NCI-H2081 (cell line): Measurements from ENCODE around the gene PAFAH1B2.
"Not testable (repeated sequence)": the region's sequence is repeated elsewhere in the genome, so short reads cannot be mapped to it uniquely, and the experiment has no call there.

Experiments
- DNase-seq, 2 experiments: peaks; one replicate each; lab custom pipeline; 2025; lab: John Stamatoyannopoulos, UW

Gene PAFAH1B2

DNA sequence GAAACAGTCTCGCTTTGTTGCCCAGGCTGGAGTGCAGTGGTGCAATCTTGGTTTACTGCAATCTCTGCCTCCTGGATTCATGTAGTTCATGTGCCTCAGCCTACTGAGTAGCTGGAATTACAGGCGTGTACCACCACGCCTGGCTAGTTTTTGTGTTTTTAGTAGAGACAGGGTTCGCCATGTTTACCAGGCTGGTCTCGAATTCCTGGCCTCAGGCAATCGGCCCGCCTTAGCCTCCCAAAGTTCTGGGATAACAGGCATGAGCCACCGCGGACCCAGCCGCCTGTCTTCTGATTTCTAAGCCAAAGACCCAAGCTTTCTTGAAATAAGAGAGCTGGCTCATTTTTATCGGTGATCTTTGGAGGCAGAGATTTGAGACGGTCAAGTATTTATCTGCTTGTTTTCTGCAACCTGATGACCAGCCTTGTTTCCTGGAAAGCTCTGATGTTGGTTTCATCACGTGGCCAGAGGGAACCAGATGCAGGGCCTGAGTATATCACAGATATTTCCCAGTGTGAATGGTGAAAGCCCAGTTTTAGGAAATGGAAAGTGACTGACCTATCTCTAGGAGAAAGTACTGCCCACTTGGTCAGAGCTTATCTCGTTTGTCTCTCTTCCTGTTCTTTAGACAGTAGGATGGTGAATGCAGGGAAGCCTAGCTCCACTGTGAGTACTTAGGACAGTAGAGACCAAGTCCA is 28.8 kb downstream of the PAFAH1B2 start:
- DNase-seq, result no peak

DNA sequence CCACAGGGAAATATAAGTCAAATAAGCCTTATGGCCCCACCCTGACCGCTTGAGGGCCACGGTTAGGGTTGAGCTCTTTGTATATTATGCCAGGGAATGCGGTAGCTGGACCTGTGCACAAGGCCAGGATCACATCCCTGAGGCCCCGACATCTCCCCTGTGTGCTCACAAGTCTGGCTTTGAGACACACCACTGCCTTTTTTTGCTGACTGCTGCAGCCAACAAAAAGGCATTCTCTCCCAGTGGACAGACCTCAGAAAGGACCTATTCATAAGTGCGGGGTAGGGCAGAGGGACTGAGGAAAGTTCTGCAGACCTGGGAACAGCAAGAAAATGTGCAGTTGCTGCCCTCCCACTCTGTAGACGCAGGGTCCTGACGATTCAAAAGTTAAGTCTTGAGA is 31.0 kb downstream of the PAFAH1B2 start:
- DNase-seq, result no peak

DNA sequence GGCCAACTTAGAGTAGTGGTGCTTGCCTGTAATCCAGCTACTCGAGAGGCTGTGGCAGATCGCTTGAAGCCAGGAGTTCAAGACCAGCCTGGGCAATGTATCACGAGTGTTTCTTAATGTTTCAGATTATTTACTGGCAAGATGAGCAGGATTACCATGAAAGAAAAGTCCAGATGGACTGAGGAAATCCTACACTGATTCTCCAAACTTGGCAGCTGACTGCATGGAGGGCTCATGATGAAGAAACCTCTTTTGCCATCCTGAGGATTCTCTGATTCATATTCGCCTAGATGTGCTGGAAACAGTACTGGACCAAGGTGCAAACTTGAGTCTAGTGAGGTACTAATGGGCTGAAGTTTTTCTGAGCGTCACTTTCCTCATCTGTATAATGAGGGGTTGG is 31.7 kb downstream of the PAFAH1B2 start:
- DNase-seq, result no peak

DNA sequence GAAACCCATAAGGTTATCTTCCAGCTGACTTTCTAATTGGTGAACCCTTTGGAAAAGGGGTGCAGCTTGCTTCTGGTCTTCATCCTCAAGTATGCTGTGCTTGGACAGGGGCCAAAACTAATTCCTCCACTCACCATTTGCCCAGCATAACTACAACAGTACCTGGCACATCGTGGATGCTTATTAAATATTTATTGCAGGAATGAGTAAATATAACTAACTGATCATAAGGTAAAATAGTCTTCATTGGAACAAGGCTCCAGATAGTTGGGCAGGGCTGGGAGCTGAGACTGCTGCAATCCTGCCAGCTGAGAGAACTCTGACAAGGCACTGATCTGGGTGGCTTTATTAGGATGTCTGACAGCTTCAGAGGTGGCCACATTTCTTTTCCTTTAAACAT is 32.1 kb downstream of the PAFAH1B2 start:
- DNase-seq, result no peak

DNA sequence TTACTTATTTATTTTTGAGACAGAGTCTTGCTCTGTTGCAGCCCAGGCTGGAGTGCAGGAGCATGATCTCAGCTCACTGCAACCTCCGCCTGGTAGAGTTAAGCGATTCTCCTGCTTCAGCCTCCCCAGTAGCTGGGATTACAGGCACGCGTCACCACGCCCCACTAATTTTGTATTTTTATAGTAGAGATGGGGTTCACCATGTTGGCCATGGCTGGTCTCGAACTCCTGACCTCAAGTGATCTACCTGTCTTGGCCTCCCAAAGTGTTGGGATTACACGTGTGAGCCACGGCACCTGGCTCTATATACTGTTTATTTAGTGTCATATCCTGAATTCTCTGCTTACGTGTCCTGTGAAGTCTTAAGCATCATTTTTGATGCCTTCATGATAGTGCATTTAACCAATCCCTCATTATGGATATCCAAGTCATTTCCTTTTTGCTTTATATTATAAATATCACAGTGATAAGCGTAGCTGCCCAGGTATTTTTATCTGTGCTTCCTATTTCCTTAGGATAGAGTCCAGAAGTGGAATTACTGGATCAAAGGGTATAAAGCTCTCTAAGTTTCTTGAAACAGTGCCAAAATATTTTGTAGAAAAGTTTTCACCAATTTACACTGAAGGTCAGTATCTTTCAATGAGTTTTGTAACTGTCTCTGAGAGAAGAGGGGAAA is 33.6 kb downstream of the PAFAH1B2 start:
- no peak for DNase-seq

DNA sequence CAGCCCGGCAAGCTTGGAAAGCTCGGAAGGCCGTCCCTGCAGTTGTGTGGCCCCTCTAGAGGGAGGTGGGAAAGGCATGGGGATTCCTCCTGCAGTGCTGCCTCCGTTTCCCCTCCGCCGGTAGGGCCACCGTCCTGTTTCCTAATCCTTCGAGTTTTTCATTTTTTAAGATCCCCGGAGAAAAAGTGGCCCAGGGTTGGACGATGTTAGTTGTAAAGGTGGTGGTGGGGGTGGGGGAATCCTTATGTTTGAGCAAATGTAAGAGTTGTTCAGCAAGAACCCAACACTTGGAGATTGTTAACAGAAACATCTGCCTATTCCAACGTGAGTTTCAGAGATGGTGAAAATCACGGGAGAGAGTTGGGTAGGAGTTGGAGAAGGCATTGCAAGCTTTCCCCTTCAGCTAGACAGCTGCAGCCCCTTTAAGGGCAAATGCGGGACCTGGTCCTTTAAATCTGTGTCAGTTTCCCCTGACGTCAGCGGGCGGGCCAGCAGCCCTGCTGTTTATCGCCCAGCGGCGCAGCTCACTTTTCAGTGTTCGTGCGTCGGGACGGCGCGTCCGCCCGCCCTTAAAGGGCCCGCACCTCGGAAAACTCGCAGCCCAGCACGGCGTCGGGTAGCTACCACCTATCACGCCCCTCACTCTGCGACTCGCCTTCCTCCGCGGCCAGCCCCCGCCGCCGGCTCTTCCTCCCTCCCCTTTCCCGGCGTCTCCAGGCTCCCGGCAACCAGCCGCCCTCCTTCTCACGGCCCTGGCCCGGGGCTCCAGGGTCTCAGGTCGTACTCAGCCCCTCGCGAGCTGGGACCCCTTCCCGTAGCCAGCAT is 34.3 kb downstream of the PAFAH1B2 start, which contains the start of gene SIDT2:
SIDT2 (plus strand) TSS at position 534 of the 825 bp plus-strand sequence. CDS start 521 bp downstream, outside the sequence.
- DNase-seq, result peak; percentile 86 to 92

DNA sequence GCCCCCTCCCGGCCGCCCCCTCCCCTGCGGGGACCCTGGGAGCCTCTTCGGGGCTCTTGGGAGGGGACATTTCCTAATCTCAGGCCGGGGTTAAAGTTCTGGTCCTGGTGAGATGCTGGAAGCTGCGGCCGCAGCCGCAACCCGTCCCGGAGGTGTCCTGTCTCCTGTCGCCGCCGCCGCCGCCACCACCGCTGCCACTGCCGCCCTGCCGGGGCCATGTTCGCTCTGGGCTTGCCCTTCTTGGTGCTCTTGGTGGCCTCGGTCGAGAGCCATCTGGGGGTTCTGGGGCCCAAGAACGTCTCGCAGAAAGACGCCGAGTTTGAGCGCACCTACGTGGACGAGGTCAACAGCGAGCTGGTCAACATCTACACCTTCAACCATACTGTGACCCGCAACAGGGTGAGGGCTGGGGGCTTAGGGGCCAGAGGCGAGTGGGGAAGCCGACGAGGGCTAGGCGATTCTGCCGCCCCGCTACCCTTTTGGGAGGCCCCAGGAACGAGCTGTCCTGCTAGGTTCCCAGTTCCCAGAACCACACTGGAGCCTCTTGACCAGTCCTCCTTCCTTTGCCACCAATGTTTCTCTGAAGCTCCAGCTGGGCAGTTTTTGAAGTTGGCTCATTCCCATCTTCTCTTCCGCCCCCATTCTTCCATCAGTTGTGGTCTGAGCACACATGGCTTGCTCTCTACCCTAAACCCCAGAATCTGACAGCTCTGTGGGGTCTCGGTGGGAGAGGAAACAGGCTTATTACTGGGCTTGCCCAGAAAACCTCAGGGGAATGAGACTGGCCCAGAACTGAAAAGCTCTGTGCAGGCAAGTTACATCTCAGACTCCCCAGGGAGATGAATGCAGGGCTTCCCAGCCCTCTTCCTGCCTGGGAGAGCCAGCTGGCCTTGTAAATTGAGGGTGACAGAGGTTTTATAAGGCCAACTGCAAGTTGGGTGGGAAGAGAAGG is 35.2 kb downstream of the PAFAH1B2 start:
- peak in 1 of 2 experiments; percentile 41 for DNase-seq

DNA sequence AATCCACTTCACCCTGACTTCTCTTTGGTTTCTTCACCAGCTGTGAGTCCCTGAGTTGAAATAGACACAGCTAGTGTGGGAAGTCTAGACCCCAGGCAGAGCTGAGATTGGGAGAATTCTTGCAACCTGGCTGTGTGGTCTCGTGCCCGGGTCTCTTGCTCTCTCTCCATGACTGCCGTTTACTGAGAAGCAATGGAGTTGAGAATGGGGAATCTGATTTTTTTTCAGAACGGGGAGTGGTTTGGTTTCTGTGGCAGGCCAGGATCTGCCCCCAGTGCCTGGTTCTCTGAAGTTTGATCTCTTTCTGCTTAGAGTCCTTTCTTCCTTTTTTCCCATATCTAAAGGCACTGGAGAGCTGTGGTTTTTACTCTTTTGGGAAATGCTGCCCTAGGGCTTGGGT is 35.9 kb downstream of the PAFAH1B2 start:
- no peak for DNase-seq

DNA sequence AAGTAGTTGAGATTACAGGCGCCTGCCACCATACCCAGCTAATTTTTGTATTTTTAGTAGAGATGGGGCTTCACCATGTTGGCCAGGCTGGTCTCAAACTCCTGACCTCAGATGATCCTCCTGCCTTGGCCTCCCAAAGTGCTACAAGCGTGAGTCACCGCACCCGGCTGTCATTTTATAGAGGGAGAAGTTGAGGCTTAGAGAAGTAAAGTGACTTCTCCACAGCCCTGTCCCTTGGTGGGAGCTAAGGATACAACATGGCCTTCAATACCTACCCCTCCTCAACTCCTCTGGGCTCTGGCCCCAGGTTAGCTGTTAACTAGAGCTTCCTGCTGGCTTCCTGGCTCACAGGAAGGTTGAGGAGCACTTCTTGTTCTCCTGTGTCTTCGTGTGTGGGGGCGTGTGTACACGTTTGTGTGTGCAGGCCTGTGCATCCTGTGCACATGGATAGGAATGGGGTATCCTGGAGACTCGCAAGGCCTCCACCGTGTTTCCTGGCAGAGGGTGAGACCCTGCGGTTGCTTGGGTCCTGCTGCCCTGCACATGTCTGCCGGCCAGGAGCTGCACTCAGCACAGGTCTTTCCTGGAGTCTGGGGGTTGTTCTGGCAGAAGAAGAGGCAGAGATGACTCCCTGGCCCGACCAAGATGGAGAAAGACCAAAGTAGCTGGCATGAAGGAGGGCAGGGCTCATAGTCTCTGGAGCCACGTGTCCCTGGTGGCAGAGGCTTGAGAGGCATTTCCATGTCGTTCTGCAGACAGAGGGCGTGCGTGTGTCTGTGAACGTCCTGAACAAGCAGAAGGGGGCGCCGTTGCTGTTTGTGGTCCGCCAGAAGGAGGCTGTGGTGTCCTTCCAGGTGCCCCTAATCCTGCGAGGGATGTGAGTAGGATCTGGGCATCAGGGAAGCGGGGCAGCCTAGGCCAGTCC is 36.8 kb downstream of the PAFAH1B2 start:
- peak; percentile 12 to 21 for DNase-seq

DNA sequence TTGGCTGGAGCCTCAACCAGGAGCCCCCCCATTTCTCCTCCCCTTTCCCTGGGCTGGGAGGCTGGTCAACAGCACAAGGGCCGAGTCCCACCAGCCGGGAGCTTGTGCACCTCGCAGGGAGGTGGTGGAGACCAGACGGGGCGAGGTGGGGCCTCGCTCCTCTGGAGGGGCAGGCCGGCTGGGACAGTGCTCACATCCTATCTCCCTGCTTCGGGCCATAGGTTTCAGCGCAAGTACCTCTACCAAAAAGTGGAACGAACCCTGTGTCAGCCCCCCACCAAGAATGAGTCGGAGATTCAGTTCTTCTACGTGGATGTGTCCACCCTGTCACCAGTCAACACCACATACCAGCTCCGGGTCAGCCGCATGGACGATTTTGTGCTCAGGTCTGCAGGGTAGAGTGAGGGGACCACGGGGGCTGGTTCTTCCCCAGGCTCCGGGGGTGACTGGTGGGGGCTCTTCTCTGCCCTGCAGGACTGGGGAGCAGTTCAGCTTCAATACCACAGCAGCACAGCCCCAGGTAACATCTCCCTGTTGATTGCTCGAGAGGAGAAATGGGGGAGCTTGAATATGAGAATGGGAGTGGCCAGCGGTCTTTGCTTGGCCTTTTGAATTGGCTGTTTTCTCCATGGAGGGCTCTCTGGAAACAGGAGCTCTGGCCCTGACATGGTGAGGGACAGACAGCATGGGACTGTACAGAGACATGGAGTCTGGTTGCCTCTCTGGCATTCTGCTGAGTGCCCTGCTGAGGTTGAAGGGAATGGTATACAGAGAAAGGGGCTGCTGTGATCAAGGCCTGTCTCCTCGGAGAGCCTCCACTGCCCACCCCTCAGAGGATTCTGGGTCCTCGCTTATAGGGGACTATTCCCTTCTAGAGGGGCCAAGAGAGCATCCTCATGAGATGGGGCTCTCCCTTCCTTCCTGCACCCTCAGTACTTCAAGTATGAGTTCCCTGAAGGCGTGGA is 37.8 kb downstream of the PAFAH1B2 start:
- no peak for DNase-seq

DNA sequence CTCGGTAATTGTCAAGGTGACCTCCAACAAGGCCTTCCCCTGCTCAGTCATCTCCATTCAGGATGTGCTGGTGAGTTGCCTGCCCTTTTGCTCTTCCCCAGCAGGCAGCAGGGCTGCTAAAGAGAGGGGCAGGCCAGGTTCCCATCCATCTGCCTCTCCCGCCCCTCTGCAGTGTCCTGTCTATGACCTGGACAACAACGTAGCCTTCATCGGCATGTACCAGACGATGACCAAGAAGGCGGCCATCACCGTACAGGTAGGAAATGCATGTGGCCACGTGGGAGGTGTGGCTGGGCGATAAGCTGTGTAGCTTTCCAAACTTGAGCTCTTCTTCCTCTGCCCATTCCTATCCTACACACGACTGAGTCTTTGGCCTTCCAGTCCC is 38.5 kb downstream of the PAFAH1B2 start:
- DNase-seq, result no peak

DNA sequence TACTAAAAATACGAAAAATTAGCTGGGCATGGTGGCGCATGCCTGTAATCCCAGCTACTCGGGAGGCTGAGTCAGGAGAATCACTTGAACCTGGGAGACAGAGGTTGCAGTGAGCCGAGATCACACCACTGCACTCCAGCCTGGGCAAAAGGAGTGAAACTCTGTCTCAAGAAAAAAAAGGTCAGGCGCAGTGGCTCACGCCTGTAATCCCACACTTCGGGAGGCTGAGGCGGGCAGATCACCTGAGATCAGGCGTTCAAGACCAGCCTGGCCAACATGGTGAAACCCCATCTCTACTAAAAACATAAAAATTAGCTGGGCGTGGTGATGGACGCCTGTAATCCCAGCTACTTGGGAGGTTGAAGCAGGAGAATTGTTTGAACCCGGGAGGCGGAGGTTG is 39.1 kb downstream of the PAFAH1B2 start:
- DNase-seq, result not testable (repeated sequence)

DNA sequence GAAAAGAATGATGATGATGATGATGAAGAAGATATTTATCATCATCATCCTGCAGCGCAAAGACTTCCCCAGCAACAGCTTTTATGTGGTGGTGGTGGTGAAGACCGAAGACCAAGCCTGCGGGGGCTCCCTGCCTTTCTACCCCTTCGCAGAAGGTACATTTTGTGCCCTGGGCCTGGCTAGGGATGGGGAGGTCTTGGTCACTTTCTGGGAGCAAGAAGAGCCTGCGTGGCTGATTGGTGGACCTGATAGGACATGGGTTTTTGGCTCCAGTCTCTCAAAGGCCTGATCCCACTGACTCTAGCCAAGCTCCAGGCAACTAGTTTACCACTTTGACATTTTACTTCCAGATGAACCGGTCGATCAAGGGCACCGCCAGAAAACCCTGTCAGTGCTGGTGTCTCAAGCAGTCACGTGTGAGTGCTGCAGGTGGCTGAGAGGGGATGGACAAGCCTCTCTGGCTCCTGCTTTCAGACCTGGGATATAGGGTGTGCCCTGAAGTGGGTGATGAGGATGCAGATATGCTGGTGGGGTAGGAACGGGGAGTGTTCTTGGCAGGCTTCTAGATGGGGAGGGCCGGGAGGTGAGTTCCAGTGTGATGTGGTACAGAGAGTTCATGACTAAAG is 39.8 kb downstream of the PAFAH1B2 start:
- DNase-seq, result no peak

DNA sequence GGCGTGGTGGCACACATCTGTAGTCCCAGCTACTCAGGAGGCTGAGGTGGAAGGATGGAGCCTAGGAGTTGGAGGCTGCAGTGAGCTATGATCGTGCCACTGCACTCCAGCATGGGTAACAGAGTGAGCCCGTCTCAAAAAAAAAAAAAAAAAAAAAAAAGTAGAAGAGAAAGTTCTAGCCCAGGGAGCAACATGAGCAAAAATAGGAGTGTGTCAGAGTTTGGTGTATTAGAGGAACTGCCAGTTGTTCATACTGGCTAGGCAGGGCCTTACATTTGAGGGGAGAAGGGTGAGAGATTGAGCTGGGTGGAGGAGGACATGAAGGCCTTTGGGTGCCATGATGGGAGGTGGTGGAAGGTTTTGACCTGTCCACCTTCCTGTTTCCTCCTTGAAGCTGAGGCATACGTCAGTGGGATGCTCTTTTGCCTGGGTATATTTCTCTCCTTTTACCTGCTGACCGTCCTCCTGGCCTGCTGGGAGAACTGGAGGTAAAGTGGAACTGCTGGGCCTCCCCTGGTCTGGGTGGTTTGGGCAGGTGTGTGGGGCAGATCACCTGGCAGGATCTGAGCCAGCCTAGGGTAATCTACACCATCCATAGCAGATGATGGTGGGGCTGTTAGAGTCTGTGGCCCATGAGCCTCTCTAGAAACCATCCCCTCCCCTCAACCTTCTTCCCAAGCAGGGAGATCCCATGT is 41.8 kb downstream of the PAFAH1B2 start:
- no peak for DNase-seq

DNA sequence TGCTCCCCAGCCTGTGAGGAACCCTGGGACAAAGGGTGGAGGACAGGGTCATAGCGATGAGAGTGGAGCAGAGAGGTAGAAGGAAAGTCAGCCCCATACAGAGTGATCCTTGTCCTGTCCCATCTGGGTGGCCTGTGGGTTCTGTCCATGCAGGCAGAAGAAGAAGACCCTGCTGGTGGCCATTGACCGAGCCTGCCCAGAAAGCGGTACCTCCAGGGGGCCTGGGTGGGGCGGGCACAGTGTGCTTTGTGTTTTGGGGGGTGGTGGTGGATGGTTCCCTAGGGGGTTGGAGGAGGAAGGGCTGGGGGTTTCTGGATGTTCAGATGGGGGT is 42.3 kb downstream of the PAFAH1B2 start:
- no peak for DNase-seq

DNA sequence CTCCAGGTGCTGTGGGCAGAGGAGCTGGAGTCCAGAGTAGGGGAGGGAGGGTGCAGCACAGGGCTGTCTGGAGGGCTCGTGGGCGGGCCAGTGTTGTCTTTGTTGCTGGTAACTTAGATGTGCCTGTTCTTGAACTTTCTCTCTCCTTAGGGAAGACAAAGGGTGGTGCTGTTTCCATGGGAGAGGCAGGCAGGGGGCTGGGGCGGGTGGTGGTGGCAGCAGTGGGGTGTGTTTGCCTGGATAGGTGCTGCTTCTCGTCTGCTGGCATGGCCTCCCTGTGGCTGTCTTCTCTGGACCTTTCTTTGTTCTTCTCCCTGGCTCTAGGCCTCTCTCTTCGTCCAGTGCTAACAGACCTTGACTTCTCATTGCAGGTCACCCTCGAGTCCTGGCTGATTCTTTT is 42.9 kb downstream of the PAFAH1B2 start:
- DNase-seq, result no peak

DNA sequence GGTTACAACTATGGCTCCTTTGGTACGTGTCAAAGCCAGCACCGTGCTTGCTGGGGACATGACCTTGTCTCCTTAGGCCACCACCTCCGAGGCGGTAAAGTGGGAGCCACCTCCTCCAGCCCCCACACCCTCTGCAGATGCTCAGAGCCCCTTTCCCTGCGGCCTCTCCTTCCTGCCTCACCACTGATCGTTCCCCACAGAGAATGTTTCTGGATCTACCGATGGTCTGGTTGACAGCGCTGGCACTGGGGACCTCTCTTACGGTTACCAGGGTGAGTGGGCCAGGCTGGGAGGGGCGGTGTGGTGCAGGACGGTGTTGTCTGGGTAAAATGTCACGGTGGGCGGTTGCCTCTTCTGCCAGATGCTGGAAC is 43.3 kb downstream of the PAFAH1B2 start:
- DNase-seq, result no peak

DNA sequence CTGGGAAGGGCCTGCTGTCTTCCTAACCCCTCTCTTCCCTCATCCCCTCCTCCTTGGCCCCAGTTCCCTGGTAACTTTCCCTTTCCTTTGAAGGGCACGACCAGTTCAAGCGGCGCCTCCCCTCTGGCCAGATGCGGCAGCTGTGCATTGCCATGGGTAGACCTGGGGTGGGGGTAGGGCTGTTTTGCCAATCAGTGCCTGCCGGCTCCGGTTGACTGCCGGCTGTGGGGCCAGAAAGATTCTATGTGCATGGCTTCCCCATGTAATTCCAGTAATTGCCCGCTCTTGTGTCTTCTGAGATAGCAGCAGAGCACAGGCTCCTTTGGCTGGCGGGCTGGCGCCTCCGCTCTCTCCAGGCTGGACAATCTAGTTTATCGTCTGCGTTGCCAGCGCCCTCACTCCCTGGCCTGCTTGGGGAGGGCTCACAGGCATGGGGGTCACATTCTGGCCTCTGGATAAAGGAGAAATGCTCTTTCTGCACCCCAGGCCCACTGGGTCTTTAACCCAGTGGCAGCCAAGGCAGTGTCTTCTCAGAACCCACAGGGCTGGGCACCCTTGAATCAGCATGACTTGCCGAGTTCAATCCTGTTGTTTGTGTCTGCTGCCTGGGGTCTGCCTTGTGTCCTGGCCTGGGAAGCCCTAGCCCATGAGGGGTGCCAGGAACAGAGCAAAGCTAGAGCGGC is 43.9 kb downstream of the PAFAH1B2 start:
- no peak for DNase-seq
